HCT116 (cell line): Measurements from ENCODE around the gene DAZAP1. TPM values are rescaled to one million over a fixed set of nuclear protein-coding genes. Genes with fewer than 3 reads are reported as not detected.
A peak's percentile ranks its signal among the peaks of the same experiment; 100 is the strongest.

Experiments used
- ATAC-seq: fragments of 200-7000 bp; cut with Tn5 transposase; 2 replicates; pipeline ENCODE4 v1.9.1; 2020; ENCODE audit warnings: mild to moderate bottlenecking, moderate library complexity
- BruUV-seq: library from RNA; stranded (reverse); fragments of 400-500 nt; replicated peaks from 2 replicates; lab custom pipeline; 2021; lab: Mats Ljungman, UMichigan
- CTCF ChIA-PET: fragments of 300-600 bp; sonication (Branson Sonifier 250); formaldehyde crosslinking; loops from one replicate; lab custom pipeline; 2021; ENCODE audit warnings: antibody characterized with exemption; lab: Charles Lee
- POLR2A ChIA-PET: fragments of 300-600, 350-600 bp; sonication (Branson Sonifier 250); formaldehyde crosslinking; loops from one replicate; lab custom pipeline; 2021; ENCODE audit warnings: antibody characterized with exemption; lab: Charles Lee
- RAD21 ChIA-PET, 2 experiments: fragments of 300-600 bp; sonication (Branson Sonifier 250); formaldehyde crosslinking; loops; one replicate each; lab custom pipeline; 2023; ENCODE audit warnings: low total read pairs in 2 of 2; ENCODE audit not compliant: uncharacterized antibody in 2 of 2, unreplicated experiment in 2 of 2, low non-redundant PET in 1 of 2; lab: Charles Lee
- DNase-seq: peaks from one replicate; pipeline ENCODE4 v3.0.0-alpha.2; 2010; ENCODE audit warnings: low read depth, low spot score
- H2AFZ ChIP-seq: fragments of 200-600 bp; shearing (Covaris generic), sonication (generic); 2 replicates; pipeline ENCODE4 v1.6.1; 2017; ENCODE audit warnings: low read depth, mixed run types, mixed read lengths, antibody characterized with exemption, low read length; ENCODE audit not compliant: poor library complexity, severe bottlenecking
- H3K27ac ChIP-seq: 2 replicates; pipeline ENCODE4 v1.5.1; 2012; ENCODE audit warnings: low read depth, low read length
- H3K27me3 ChIP-seq: fragments of 200-600 bp; sonication (generic); 2 replicates; pipeline ENCODE4 v1.6.1; 2016; ENCODE audit warnings: mixed run types, low read length, mixed read lengths; ENCODE audit not compliant: insufficient read depth
- H3K36me3 ChIP-seq, 2 experiments: fragments of 200-500 bp in 1 of 2; fragments of 200-600 bp in 1 of 2; sonication (Bioruptor generic) in 1 of 2; sonication (generic) in 1 of 2; 2 replicates each; pipeline versions ENCODE4 v1.5.1 to v1.6.1; 2014 to 2016; ENCODE audit warnings: low read length in 2 of 2, inconsistent platforms in 1 of 2, mixed read lengths in 1 of 2, mixed run types in 1 of 2; ENCODE audit not compliant: insufficient read depth in 2 of 2, control insufficient read depth in 1 of 2
- H3K4me1 ChIP-seq, 2 experiments: fragments of 200-600 bp in 1 of 2; sonication (generic) in 1 of 2; 2 replicates each; pipeline versions ENCODE4 v1.5.1 to v1.6.1; 2012 to 2017; ENCODE audit warnings: low read length in 2 of 2, inconsistent platforms in 1 of 2, mild to moderate bottlenecking in 1 of 2, mixed read lengths in 1 of 2, mixed run types in 1 of 2, moderate library complexity in 1 of 2; ENCODE audit not compliant: insufficient read depth in 2 of 2, control insufficient read depth in 1 of 2
- H3K4me2 ChIP-seq: fragments of 200-600 bp; sonication (generic); 2 replicates; pipeline ENCODE4 v1.6.1; 2017; ENCODE audit warnings: mixed run types, low read length, mixed read lengths
- H3K4me3 ChIP-seq, 2 experiments: fragments of 200-600 bp in 1 of 2; sonication (generic) in 1 of 2; replicated peaks in 1 of 2; 2 replicates each; pipeline ENCODE4 v1.5.1; 2011 to 2016; ENCODE audit warnings: low read length in 2 of 2, control low read depth in 1 of 2, low read depth in 1 of 2, mild to moderate bottlenecking in 1 of 2, mixed read lengths in 1 of 2, mixed run types in 1 of 2
- H3K79me2 ChIP-seq: fragments of 200-600 bp; sonication (generic); 2 replicates; pipeline ENCODE4 v1.6.1; 2017; ENCODE audit warnings: mild to moderate bottlenecking, mixed run types, low read length, moderate library complexity, mixed read lengths; ENCODE audit not compliant: insufficient read depth
- H3K9ac ChIP-seq: fragments of 200-600 bp; sonication (generic); 2 replicates; pipeline ENCODE4 v1.6.1; 2016; ENCODE audit warnings: low read length, mixed read lengths
- H3K9me2 ChIP-seq: fragments of 200-600 bp; sonication (generic), shearing (Covaris generic); 2 replicates; pipeline ENCODE4 v1.6.1; 2017; ENCODE audit warnings: mixed run types, mild to moderate bottlenecking, moderate library complexity; ENCODE audit not compliant: insufficient read depth
- H3K9me3 ChIP-seq, 2 experiments: fragments of 200-500 bp in 1 of 2; fragments of 200-600 bp in 1 of 2; sonication (Bioruptor generic) in 1 of 2; sonication (generic) in 1 of 2; 2 replicates each; pipeline ENCODE4 v1.6.1; 2014 to 2017; ENCODE audit warnings: low read length in 2 of 2, mixed read lengths in 2 of 2, inconsistent platforms in 1 of 2, low read depth in 1 of 2, mild to moderate bottlenecking in 1 of 2, mixed run types in 1 of 2, moderate library complexity in 1 of 2; ENCODE audit not compliant: control insufficient read depth in 1 of 2, insufficient read depth in 1 of 2
- H4K20me1 ChIP-seq: fragments of 200-600 bp; sonication (generic), shearing (Covaris generic); 2 replicates; pipeline ENCODE4 v1.6.1; 2017; ENCODE audit warnings: mixed run types, mild to moderate bottlenecking, moderate library complexity; ENCODE audit not compliant: insufficient read depth
- ATF3 ChIP-seq: IDR thresholded peaks from 2 replicates; pipeline ENCODE4 v1.6.1; 2012
- CBX3 ChIP-seq: IDR thresholded peaks from 2 replicates; pipeline ENCODE4 v1.6.1; 2012; ENCODE audit warnings: low read depth
- CTCF ChIP-seq, 3 experiments: fragments of 200-600 bp in 1 of 3; sonication (generic) in 1 of 3; IDR thresholded peaks in 2 of 3; conservative IDR thresholded peaks in 1 of 3; 2 replicates each; pipeline ENCODE4 v1.5.1; 2012 to 2017; ENCODE audit warnings: low read depth in 2 of 3, low read length in 2 of 3, antibody characterized with exemption in 1 of 3, borderline replicate concordance in 1 of 3, control low read depth in 1 of 3, mild to moderate bottlenecking in 1 of 3, mixed read lengths in 1 of 3, mixed run types in 1 of 3, moderate library complexity in 1 of 3; ENCODE audit not compliant: insufficient read depth in 1 of 3
- EGR1 ChIP-seq: IDR thresholded peaks from 2 replicates; pipeline ENCODE4 v1.6.1; 2012; ENCODE audit warnings: low read depth
- EZH2 ChIP-seq: fragments of 200-600 bp; sonication (generic); IDR thresholded peaks from 2 replicates; pipeline ENCODE4 v1.6.1; 2017; ENCODE audit warnings: antibody characterized with exemption, mixed run types
- POLR2A ChIP-seq: IDR thresholded peaks from 2 replicates; pipeline ENCODE4 v1.7.0; 2011; ENCODE audit warnings: borderline replicate concordance; ENCODE audit not compliant: insufficient read depth, insufficient read length; ENCODE audit errors: extremely low read depth
- POLR2AphosphoS5 ChIP-seq: IDR thresholded peaks from 2 replicates; pipeline ENCODE4 v1.6.1; 2011; ENCODE audit warnings: mild to moderate bottlenecking, low read depth, low read length, moderate library complexity
- RAD21 ChIP-seq: IDR thresholded peaks from 2 replicates; pipeline ENCODE4 v1.6.1; 2012; ENCODE audit warnings: low read depth, mild to moderate bottlenecking
- SIN3A ChIP-seq: IDR thresholded peaks from 2 replicates; pipeline ENCODE4 v1.6.1; 2012; ENCODE audit warnings: low read depth
- SP1 ChIP-seq: IDR thresholded peaks from 2 replicates; pipeline ENCODE4 v1.6.1; 2012; ENCODE audit warnings: low read depth
- YY1 ChIP-seq: IDR thresholded peaks from 2 replicates; pipeline ENCODE4 v1.6.1; 2011; ENCODE audit warnings: low read length, low read depth, moderate library complexity, mild to moderate bottlenecking; ENCODE audit not compliant: insufficient replicate concordance; ENCODE audit errors: extremely low read depth
- ZFX ChIP-seq: fragments of 450-650 bp; IDR thresholded peaks from 2 replicates; pipeline ENCODE4 v1.6.1; 2017
- intact Hi-C: fragments of 100-400 bp; cut with micrococcal nuclease; formaldehyde crosslinking; loops from 2 replicates; pipeline ENCODE4 v1.10.0; 2022
- total RNA-seq: library from RNA; stranded (reverse); gene quantifications from one replicate; pipeline ENCODE4 v1.2.1, GENCODE V29; 2021; ENCODE audit not compliant: unreplicated experiment
- TF ChIP-seq, protein P1 (sequence below): IDR thresholded peaks from 2 replicates; pipeline ENCODE4 v1.6.1; 2012

The DAZAP1 gene
- total RNA-seq, 1 experiment from 2014 or later, result 191 TPM

GRCh38 chr19:1400281-1401137 is 6.9 kb upstream of the DAZAP1 start:
- DNase-seq (no peak), ATAC-seq (peak; percentile 28)
- Histone ChIP-seq H3K27ac (peak overlapping the region; percentile 91), H3K4me3 (peak overlapping the region; percentile 85 to 96), H3K27me3 (no peaks in the 10 kb centered on the region), H3K4me2 (peak overlapping the region; percentile 99), H4K20me1 (no peaks in the 10 kb centered on the region), H2AFZ (no peak overlapping the region), H3K79me2 (peaks cover 14% of the 10 kb centered on the region), H3K9me2 (no peaks in the 10 kb centered on the region), H3K9ac (peak overlapping the region; percentile 89), H3K9me3 (no peaks in the 10 kb centered on the region), H3K36me3 (peaks cover 0 to 6% of the 10 kb centered on the region in 2 experiments; a peak in 2 of 4 replicates), H3K4me1 (peaks cover 12 to 54% of the 10 kb centered on the region in 2 experiments)
- RAD21 ChIA-PET, result no interaction called here
- TSS peak; percentile 21 for BruUV-seq
- CTCF ChIA-PET, result no interaction called here
- TF ChIP-seq SP1 (no peak), RAD21 (no peak), EZH2 (no peak), CBX3 (no peak), POLR2A (no peak), EGR1 (no peak)
- TF ChIP-seq, protein P1, sequence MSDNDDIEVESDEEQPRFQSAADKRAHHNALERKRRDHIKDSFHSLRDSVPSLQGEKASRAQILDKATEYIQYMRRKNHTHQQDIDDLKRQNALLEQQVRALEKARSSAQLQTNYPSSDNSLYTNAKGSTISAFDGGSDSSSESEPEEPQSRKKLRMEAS, result peak; percentile 52
- intact Hi-C loops, result loop anchor here (10.0 kb wide), 1 partner anchor 126 kb away; the partner anchor contains the start of gene FAM174C
- POLR2A ChIA-PET, result no interaction called here

DNA sequence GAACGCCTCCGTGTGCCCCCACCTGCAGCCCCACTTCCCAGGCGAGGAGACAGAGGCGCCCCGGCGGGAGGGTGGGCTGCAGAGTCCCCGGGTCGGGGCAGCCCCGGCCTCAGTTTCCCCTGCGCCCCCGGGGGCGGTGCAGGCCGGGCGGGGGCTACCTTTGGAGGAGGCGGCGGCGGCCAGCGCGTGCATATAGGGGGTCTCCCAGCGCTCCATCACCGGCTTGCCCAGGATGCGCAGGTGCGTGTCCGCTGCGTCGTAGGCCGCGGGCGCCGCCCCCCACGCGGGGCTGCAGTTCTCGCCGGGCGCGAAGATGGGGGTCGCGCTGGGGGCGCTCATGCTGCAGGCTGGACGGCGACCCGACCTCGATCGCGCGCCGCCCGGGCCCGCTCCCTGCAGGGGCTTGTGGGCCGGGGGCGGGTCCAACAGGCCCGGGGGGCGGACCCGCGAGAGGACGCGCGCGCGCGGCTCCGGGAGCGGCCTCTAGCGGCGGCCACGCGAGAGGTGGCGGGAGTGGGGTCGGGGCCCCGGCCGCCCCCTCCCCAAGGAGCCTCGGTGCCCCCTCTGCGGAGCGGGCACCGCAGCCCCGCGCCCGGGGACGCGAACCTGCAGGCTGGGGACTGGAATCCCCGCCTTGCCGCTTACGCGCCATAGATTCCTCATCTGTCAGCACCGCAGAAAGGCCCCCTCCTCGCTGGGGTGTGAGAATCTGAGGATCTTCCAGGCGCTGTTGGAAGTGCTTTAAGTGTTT is 6.1 kb upstream of the DAZAP1 start, which contains the start of gene GAMT:
GAMT (minus strand) TSS at position 405 of the 751 bp plus-strand sequence; CDS start at position 339, 66 bp downstream.
- H3K36me3 ChIP-seq, result peaks cover 0 to 6% of the 10 kb centered on the region in 2 experiments; a peak in 2 of 4 replicates
- ChIA-PET POLR2A (no interaction called here), RAD21 (no interaction called here), CTCF (no interaction called here)
- intact Hi-C loops, result loop anchor here (10.0 kb wide), 1 partner anchor 127 kb away; the partner anchor contains the start of gene FAM174C
- no peaks in the 10 kb centered on the region for H3K27me3 ChIP-seq
- TF ChIP-seq ATF3 (no peak), CTCF (IDR thresholded peaks at IDR 0.05 in 2 of 3, conservative IDR thresholded peaks at IDR 0.05 in 1 of 3; ENCODE audit: borderline replicate concordance in 1 of 3, insufficient read depth in 1 of 3, low read depth in 2 of 3, low read length in 2 of 3) (peak in 1 of 3 experiments; percentile 44; a peak in 2 of 6 replicates), POLR2AphosphoS5 (peak; percentile 85), POLR2A (peak; percentile 85), YY1 (no peak), ZFX (peak; percentile 74; the same call in 1 of the 2 replicates), SIN3A (0 out of 2 replicates have a peak, but pooled peaks have one; percentile 36)
- TF ChIP-seq, protein P1, result peak; percentile 37; the same call in 1 of the 2 replicates
- H3K27ac ChIP-seq, result peak within 1 kb of the TSS; percentile 91
- H3K9ac ChIP-seq, result peak within 1 kb of the TSS; percentile 89
- H4K20me1 ChIP-seq, result no peaks in the 10 kb centered on the region
- H3K4me3 ChIP-seq, result peak within 1 kb of the TSS; percentile 85 to 96
- no peak for DNase-seq
- peak; percentile 75 for ATAC-seq
- H3K4me2 ChIP-seq, result peak within 1 kb of the TSS; percentile 99
- no peaks in the 10 kb centered on the region for H3K9me3 ChIP-seq
- H3K9me2 ChIP-seq, result no peaks in the 10 kb centered on the region
- no TSS peak for BruUV-seq
- H2AFZ ChIP-seq, result peak within 1 kb of the TSS; percentile 26
- peaks cover 14% of the 10 kb centered on the region for H3K79me2 ChIP-seq
- H3K4me1 ChIP-seq, result peaks cover 12 to 49% of the 10 kb centered on the region in 2 experiments
